Activated CD4-positive, alpha-beta memory T cell treated with anti-CD3 and anti-CD28 coated beads for 36 hours (primary cell): ENCODE data around the gene TIMP1. TPM values are rescaled to one million over a fixed set of nuclear protein-coding genes. Genes with fewer than 3 reads are reported as not detected.
A peak's percentile ranks its signal among the peaks of the same experiment; 100 is the strongest.

Experiments used
- CTCF ChIA-PET: fragments of 350-600 bp; sonication (Branson Sonifier 250); formaldehyde crosslinking; loops from one replicate; lab custom pipeline; 2021; ENCODE audit warnings: antibody characterized with exemption, inconsistent platforms; lab: Charles Lee
- POLR2A ChIA-PET: fragments of 350-600 bp; sonication (Branson Sonifier 250); formaldehyde crosslinking; loops from one replicate; lab custom pipeline; 2021; ENCODE audit warnings: antibody characterized with exemption; lab: Charles Lee
- DNase-seq: peaks from one replicate; pipeline ENCODE4 v3.0.0-alpha.2; 2020
- H3K27ac Mint-ChIP-seq: one replicate; pipeline ENCODE4 v1.8.0; 2021; ENCODE audit warnings: mixed read lengths
- H3K27me3 Mint-ChIP-seq: one replicate; pipeline ENCODE4 v1.8.0; 2021; ENCODE audit warnings: mixed read lengths
- H3K36me3 Mint-ChIP-seq: one replicate; pipeline ENCODE4 v1.8.0; 2021; ENCODE audit warnings: mixed read lengths
- H3K4me1 Mint-ChIP-seq: one replicate; pipeline ENCODE4 v1.8.0; 2021; ENCODE audit warnings: low read depth, mixed read lengths
- H3K4me3 Mint-ChIP-seq: one replicate; pipeline ENCODE4 v1.8.0; 2021; ENCODE audit warnings: mild to moderate bottlenecking, mixed read lengths
- H3K9me3 Mint-ChIP-seq: one replicate; pipeline ENCODE4 v1.8.0; 2021; ENCODE audit warnings: mixed read lengths
- intact Hi-C: fragments of 100-400 bp; cut with micrococcal nuclease; formaldehyde crosslinking; loops from one replicate; pipeline ENCODE4 v1.15.1; 2023
- total RNA-seq, 2 experiments: library from RNA; stranded (reverse); gene quantifications; one replicate each; pipeline ENCODE4 v1.2.3, GENCODE V29; 2021

TIMP1 gene
- total RNA-seq: 10 to 100 TPM; 85.6 to 92.8 TPM

DNA sequence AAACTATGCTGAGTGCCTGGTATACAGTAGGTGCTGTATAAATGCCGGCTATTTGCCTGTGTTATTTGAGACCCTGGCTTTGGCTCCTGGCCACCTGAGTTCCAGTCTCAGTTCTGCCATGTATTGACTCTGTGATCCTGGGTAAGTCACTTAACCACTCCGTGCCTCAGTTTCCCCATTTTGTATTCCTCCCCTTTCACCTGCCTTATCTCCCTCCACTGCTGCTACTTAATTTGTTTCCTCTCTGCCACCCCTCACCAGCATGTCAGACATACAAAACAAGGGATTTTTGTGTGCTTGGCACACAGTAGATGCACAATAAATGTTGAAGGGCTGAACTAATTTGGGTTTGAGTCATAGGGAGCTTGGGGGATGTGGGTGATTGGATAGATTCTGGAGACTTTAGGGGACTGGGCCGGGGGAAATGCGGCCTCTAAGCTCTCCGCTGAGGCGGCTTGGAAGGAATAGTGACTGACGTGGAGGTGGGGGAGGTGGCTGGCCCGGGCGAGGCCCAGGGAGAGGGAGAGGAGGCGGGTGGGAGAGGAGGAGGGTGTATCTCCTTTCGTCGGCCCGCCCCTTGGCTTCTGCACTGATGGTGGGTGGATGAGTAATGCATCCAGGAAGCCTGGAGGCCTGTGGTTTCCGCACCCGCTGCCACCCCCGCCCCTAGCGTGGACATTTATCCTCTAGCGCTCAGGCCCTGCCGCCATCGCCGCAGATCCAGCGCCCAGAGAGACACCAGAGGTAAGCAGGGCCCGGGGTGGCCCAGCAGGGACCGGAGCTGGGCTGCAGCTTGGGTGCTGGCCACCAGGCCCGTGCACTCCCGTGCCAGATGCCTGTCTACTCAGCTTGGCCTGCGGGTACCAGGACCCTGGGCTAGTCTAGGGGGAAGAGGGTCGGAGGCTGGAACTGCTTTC, at the start of gene TIMP1:
Gene TIMP1, plus strand, starts transcription at position 706 of the 917 bp plus-strand sequence. CDS start 980 bp downstream, outside the sequence.
- intact Hi-C loops: loop anchor here (5.0 kb wide), 2 partner anchors 40 to 70 kb away; partner anchors contain the start of gene ELK1
- Mint-ChIP-seq H3K9me3 (no peaks in the 10 kb centered on the region), H3K27ac (peak within 1 kb of the TSS; percentile 74), H3K4me3 (peak within 1 kb of the TSS; percentile 65), H3K36me3 (peaks cover 1% of the 10 kb centered on the region), H3K4me1 (peaks cover 41% of the 10 kb centered on the region), H3K27me3 (no peaks in the 10 kb centered on the region)
- ChIA-PET CTCF (interaction anchor here (1.0 kb wide), 1 partner anchor 26 kb away, joined by 3 read pairs; no protein-coding TSS in a partner anchor), POLR2A (no interaction called here)
- peak; percentile 92 for DNase-seq

GRCh38 chrX:47539860-47540259, 42.4 kb upstream of the TIMP1 start:
- CTCF ChIA-PET: interaction anchor here (2.0 kb wide), 1 partner anchor 211 kb away, joined by 5 read pairs; no protein-coding TSS in a partner anchor
- no peaks in the 10 kb centered on the region for H3K27me3 Mint-ChIP-seq
- H3K9me3 Mint-ChIP-seq: no peaks in the 10 kb centered on the region
- no peaks in the 10 kb centered on the region for H3K4me1 Mint-ChIP-seq
- H3K27ac Mint-ChIP-seq: no peak overlapping the region
- no peaks in the 10 kb centered on the region for H3K36me3 Mint-ChIP-seq
- no peak for DNase-seq
- intact Hi-C loops: no loop called here
- no peak overlapping the region for H3K4me3 Mint-ChIP-seq
- POLR2A ChIA-PET: no interaction called here

DNA sequence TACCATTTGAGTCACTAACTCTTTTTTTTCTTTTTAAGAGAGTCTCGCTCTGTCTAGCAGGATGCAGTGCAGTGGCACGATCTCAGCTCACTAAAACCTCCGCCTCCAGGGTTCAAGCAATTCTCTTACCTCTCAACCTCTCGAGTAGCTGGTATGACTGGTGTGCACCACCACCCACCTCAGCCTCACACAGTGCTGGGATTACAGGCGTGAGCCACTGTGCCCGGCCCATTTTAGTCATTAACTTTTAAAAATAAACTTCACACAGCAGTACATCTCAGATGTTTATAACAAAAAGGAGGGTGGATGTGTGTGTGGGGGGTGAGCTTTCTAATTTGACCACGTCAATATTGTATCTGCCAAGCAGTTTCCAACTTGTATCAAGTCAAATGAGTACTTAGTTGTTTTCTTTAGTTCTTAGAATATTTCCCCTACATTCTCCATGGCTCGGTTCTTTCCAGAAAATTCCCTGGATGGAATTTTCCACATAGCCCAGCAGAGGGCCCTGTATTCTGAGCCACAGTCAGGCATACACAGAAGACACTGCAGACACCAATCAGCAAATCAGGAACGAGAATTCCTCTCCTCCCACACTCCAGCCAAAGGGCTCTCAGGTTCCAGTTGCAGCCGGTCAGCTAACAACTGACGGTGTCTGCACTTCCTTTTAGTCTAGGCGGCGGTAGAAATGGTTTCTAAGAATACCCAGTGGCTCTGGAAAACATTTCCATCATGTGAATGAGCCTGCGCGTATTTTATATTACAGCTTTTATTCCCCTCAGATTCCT, 41.3 kb upstream of the TIMP1 start:
- H3K4me1 Mint-ChIP-seq: no peaks in the 10 kb centered on the region
- peak; percentile 41 for DNase-seq
- H3K27me3 Mint-ChIP-seq: no peaks in the 10 kb centered on the region
- CTCF ChIA-PET: interaction anchor here (2.0 kb wide), 1 partner anchor 210 kb away, joined by 5 read pairs; no protein-coding TSS in a partner anchor
- H3K36me3 Mint-ChIP-seq: no peaks in the 10 kb centered on the region
- no peaks in the 10 kb centered on the region for H3K9me3 Mint-ChIP-seq
- no peak overlapping the region for H3K27ac Mint-ChIP-seq
- POLR2A ChIA-PET: no interaction called here
- no peak overlapping the region for H3K4me3 Mint-ChIP-seq
- intact Hi-C loops: no loop called here

GRCh38 chrX:47543496-47543895, 38.7 kb upstream of the TIMP1 start:
- Mint-ChIP-seq H3K27me3 (no peaks in the 10 kb centered on the region), H3K9me3 (no peaks in the 10 kb centered on the region), H3K4me1 (no peaks in the 10 kb centered on the region), H3K27ac (no peak overlapping the region), H3K4me3 (no peak overlapping the region), H3K36me3 (no peaks in the 10 kb centered on the region)
- no peak for DNase-seq
- intact Hi-C loops: no loop called here
- ChIA-PET POLR2A (no interaction called here), CTCF (no interaction called here)

DNA sequence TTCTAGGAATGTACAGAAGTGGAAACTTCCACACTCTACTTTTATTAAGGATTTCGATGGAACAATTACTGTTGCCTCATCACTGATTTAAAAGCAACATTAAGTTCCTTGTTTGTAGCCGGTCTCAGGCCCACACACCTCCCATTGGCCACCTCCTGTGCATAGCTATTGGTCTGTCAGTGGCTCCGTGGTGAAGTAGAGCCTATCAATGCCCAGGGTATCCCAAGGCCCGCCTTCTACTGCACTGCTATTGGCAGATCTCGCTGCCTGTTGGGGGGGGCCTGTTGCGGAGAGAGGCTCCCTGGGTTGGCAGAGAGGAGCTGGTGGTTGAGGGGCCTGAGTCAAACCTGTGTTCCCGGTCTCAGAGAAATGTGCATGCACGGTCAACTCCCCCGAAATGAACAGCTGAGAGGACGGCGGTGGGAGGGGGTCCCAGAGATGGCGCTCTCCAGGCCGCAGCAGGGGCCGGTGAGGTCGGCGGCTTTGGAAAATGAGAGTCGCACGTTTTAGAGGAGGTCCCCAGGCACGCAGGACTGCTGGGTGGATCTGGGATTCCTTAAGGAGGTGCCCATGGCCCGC, 26.1 kb upstream of the TIMP1 start:
- peak; percentile 91 for DNase-seq
- Mint-ChIP-seq H3K27me3 (no peaks in the 10 kb centered on the region), H3K4me3 (peak overlapping the region; percentile 90), H3K36me3 (no peaks in the 10 kb centered on the region), H3K9me3 (no peaks in the 10 kb centered on the region), H3K4me1 (peaks cover 21% of the 10 kb centered on the region), H3K27ac (peak overlapping the region; percentile 91)
- intact Hi-C loops: loop anchor here (1.0 to 2.0 kb wide), 2 partner anchors 73 to 427 kb away; partner anchors contain the start of gene ZNF41
- POLR2A ChIA-PET: interaction anchor here (1.2 kb wide), 1 partner anchor 94 kb away, joined by 5 read pairs; the partner anchor contains the start of gene ELK1
- CTCF ChIA-PET: interaction anchor here (1.3 kb wide), 1 partner anchor 26 kb away, joined by 3 read pairs; the partner anchor contains the start of gene TIMP1

DNA sequence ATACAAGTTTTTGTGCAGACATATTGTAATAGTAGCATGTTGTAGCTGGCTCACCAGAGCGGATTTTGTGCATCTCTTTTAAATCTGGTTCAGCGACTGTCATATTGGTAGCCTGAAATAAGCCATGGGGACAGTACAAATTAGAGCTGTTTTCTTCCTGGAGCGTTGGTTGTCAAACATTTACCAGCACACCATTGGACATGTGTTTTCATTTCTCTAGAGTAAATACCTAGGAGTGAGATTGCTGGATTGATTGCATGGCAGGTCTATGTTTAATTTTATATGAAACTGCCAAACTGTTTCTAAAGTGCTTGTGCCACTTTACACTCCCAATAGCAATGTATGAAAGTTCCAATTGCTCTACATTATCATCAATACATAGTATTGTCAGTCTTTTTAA, 23.8 kb upstream of the TIMP1 start:
- Mint-ChIP-seq H3K27ac (no peak overlapping the region), H3K4me3 (no peak overlapping the region), H3K36me3 (peaks cover 4% of the 10 kb centered on the region), H3K27me3 (no peaks in the 10 kb centered on the region), H3K4me1 (peaks cover 32% of the 10 kb centered on the region), H3K9me3 (no peaks in the 10 kb centered on the region)
- no peak for DNase-seq
- ChIA-PET POLR2A (no interaction called here), CTCF (no interaction called here)
- intact Hi-C loops: no loop called here

DNA sequence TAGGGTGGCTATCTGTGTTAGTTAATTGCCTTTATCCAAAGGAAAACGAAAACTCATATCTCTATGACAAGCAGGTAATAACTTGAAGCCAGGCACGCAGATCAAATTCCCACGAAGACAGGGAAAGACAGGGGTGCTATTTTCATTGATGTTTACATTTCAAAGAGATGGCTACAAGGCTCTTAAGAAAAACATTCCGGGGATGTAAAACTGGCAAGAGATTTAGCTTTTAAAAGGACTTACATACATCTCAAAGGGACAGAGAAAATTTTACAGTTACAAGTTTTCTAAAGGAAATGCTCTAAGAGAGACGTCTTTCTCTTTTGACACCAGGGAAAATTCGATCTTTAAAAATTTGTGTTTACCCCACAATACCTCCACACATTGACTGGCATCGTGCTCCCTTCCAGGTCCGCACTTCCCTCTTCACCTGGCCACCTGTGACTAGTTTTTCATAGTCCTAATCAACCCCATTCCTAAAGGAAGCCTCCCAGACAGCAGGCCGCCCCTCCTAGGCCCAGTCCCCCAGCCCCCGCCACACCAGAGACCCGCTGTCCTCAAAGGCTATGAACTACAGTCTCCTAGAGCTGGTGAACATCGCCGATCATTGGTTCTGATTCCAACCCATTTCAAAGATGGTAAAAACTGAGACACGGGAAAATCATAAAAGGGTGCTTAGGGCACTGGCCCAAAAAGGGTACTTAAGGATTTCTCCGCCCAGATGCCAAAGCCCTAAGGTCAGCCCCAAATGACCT, 21.9 kb upstream of the TIMP1 start:
- peak overlapping the region; percentile 80 for H3K4me3 Mint-ChIP-seq
- H3K27me3 Mint-ChIP-seq: no peaks in the 10 kb centered on the region
- H3K27ac Mint-ChIP-seq: peak overlapping the region; percentile 93
- ChIA-PET POLR2A (no interaction called here), CTCF (no interaction called here)
- intact Hi-C loops: loop anchor here (2.0 to 5.0 kb wide), 4 partner anchors 67 to 462 kb away; partner anchors contain the start of genes CFP, ELK1 and UXT
- H3K4me1 Mint-ChIP-seq: peaks cover 43% of the 10 kb centered on the region
- peaks cover 13% of the 10 kb centered on the region for H3K36me3 Mint-ChIP-seq
- DNase-seq: no peak
- H3K9me3 Mint-ChIP-seq: no peaks in the 10 kb centered on the region

- CTCF ChIA-PET: no interaction called here
- Mint-ChIP-seq H3K9me3 (no peaks in the 10 kb centered on the region), H3K36me3 (peaks cover 13% of the 10 kb centered on the region), H3K4me1 (peaks cover 41% of the 10 kb centered on the region), H3K27me3 (no peaks in the 10 kb centered on the region), H3K27ac (peak within 1 kb of the TSS; percentile 93), H3K4me3 (peak within 1 kb of the TSS; percentile 80)
- POLR2A ChIA-PET: no interaction called here
- peak; percentile 97 for DNase-seq
- intact Hi-C loops: loop anchor here (1.0 to 5.0 kb wide), 5 partner anchors 18 to 461 kb away; partner anchors contain the start of genes CFP, ELK1 and UXT
Observed at GRCh38 chrX:47560934-47561658, 21.1 kb upstream of the TIMP1 start, which contains the start of gene ARAF. Gene ARAF (plus strand): TSS chrX:47561205. CDS start chrX:47562968, 1,763 bp downstream.

DNA sequence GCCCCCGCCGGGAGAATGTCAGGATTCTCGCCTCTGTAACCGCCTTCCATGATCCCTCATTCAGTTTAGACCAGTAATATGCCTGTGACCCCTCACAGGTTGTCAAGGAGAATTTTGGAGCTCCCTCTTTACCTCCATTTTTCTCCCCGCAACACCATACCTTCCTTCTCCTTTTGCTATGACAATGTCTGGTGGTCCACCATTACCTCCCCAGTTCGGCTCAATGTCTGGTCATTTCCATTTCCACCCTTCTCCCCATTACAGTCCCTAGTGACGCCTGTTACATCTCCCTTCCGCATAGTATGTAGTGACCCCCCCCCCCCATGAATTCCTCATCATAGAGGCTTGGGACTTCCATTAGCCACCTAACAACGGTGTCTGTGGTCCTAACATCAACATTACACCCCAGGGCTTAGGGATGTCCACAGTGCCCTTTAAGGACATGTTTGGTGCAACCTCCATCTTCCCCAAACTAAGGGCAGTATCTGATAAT, 20.5 kb upstream of the TIMP1 start:
- Mint-ChIP-seq H3K36me3 (peaks cover 15% of the 10 kb centered on the region), H3K9me3 (no peaks in the 10 kb centered on the region), H3K4me3 (peak overlapping the region; percentile 80), H3K4me1 (peaks cover 35% of the 10 kb centered on the region), H3K27ac (peak overlapping the region; percentile 93), H3K27me3 (no peaks in the 10 kb centered on the region)
- DNase-seq: no peak
- intact Hi-C loops: loop anchor here (1.0 to 5.0 kb wide), 6 partner anchors 18 to 461 kb away; partner anchors contain the start of genes CFP, ELK1 and UXT
- POLR2A ChIA-PET: no interaction called here
- CTCF ChIA-PET: interaction anchor here (0.6 kb wide), 1 partner anchor 239 kb away, joined by 3 read pairs; no protein-coding TSS in a partner anchor

DNA sequence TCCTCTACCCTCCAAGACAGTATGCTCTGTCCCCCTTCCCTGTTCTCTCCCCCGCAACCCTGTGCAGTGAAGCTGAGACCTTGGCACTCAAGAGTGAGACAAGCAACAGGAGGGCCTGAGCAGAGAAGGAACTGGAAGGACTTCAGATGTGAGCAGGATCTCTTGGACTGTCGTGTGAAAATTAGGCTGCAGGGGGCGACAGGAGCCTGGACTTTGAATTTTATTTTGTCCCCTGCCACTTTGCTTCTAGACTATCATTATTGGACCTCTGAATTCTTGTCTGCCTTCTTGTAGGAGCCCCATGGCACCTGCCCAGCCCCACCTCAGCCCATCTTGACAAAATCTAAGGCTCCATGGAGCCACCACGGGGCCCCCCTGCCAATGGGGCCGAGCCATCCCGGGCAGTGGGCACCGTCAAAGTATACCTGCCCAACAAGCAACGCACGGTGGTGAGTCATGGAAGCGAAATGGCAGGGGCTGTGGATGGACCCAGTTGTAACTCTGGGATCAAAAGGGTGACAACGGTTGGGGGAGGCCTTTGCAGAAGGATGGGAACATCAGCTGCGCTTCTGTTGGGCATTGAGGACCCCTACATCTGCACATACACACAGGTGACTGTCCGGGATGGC, 19.5 kb upstream of the TIMP1 start:
- Mint-ChIP-seq H3K36me3 (peaks cover 17% of the 10 kb centered on the region), H3K27me3 (no peaks in the 10 kb centered on the region), H3K27ac (peak overlapping the region; percentile 74)

More for the DNA sequence above, 19.5 kb upstream of the TIMP1 start:
- Mint-ChIP-seq H3K4me1 (peaks cover 34% of the 10 kb centered on the region), H3K4me3 (peak overlapping the region; percentile 60), H3K9me3 (no peaks in the 10 kb centered on the region)
- ChIA-PET POLR2A (no interaction called here), CTCF (no interaction called here)
- intact Hi-C loops: loop anchor here (1.0 to 5.0 kb wide), 3 partner anchors 65 to 460 kb away; partner anchors contain the start of gene CFP
- DNase-seq: peak; percentile 64
